HEK293 (cell line): ENCODE measurements around the gene UMOD.

ENCODE experiments used
- CTCF ChIA-PET: fragments of 350-600 bp; formaldehyde crosslinking; extraction: SDS; loops from one replicate; lab custom pipeline; 2021; ENCODE audit warnings: antibody characterized with exemption; lab: Yijun Ruan, JAX
- POLR2A ChIA-PET: fragments of 300-600 bp; formaldehyde crosslinking; extraction: SDS; loops from one replicate; lab custom pipeline; 2020; ENCODE audit warnings: antibody characterized with exemption, inconsistent platforms; lab: Yijun Ruan, JAX
- H3K27ac ChIP-seq: fragments of 200-500 bp; sonication (Bioruptor generic); 2 replicates; pipeline ENCODE4 v1.5.1; 2014; ENCODE audit warnings: low read depth, low read length, control low read depth, inconsistent platforms; ENCODE audit errors: extremely low read depth
- H3K36me3 ChIP-seq, 2 experiments: fragments of 200-500 bp in 1 of 2; sonication (Bioruptor generic) in 1 of 2; 1 replicate in 1 of 2; 2 replicates in 1 of 2; pipeline ENCODE4 v1.5.1; 2014 to 2017; ENCODE audit warnings: inconsistent platforms in 2 of 2, low read length in 2 of 2; ENCODE audit not compliant: control insufficient read depth in 2 of 2, insufficient read depth in 1 of 2
- H3K4me1 ChIP-seq: fragments of 200-500 bp; sonication (Bioruptor generic); 2 replicates; pipeline ENCODE4 v1.5.1; 2014; ENCODE audit warnings: mild to moderate bottlenecking, low read length, inconsistent platforms; ENCODE audit not compliant: control insufficient read depth, insufficient read depth
- H3K4me3 ChIP-seq: 2 replicates; pipeline ENCODE4 v1.5.1; 2011; ENCODE audit warnings: low read depth, mild to moderate bottlenecking, control low read depth, low read length, moderate library complexity
- H3K9me3 ChIP-seq: fragments of 200-500 bp; sonication (Bioruptor generic); 2 replicates; pipeline ENCODE4 v1.5.1; 2014; ENCODE audit warnings: low read depth, low read length, inconsistent platforms; ENCODE audit not compliant: control insufficient read depth, insufficient read depth
- FEZF1 ChIP-seq: fragments of 450-650 bp; formaldehyde crosslinking; IDR thresholded peaks from 2 replicates; pipeline ENCODE4 v1.5.1; 2016; ENCODE audit warnings: missing biosample characterization, missing genetic modification characterization
- PRDM1 ChIP-seq: fragments of 450-650 bp; formaldehyde crosslinking; IDR thresholded peaks from 2 replicates; pipeline ENCODE4; 2016; ENCODE audit warnings: missing biosample characterization, missing genetic modification characterization
- PRDM6 ChIP-seq: fragments of 450-650 bp; formaldehyde crosslinking; IDR thresholded peaks from 2 replicates; pipeline ENCODE4 v1.5.1; 2017; ENCODE audit warnings: missing biosample characterization, missing genetic modification characterization
- SP7 ChIP-seq: fragments of 450-650 bp; formaldehyde crosslinking; IDR thresholded peaks from 2 replicates; pipeline ENCODE4 v1.5.1; 2016; ENCODE audit warnings: missing biosample characterization, missing genetic modification characterization
- ZFP41 ChIP-seq: fragments of 450-650 bp; formaldehyde crosslinking; IDR thresholded peaks from 2 replicates; pipeline ENCODE4 v1.5.1; 2016; ENCODE audit warnings: missing biosample characterization, missing genetic modification characterization, borderline replicate concordance
- ZFP69B ChIP-seq: fragments of 450-650 bp; formaldehyde crosslinking; IDR thresholded peaks from 2 replicates; pipeline ENCODE4 v1.5.1; 2016; ENCODE audit warnings: missing biosample characterization, missing genetic modification characterization
- ZNF311 ChIP-seq: fragments of 450-650 bp; formaldehyde crosslinking; IDR thresholded peaks from 2 replicates; pipeline ENCODE4 v1.5.1; 2017; ENCODE audit warnings: missing biosample characterization, missing genetic modification characterization, borderline replicate concordance
- ZNF416 ChIP-seq: fragments of 450-650 bp; formaldehyde crosslinking; IDR thresholded peaks from 2 replicates; pipeline ENCODE4 v1.5.1; 2016; ENCODE audit warnings: missing biosample characterization, missing genetic modification characterization
- ZNF585B ChIP-seq: fragments of 450-650 bp; formaldehyde crosslinking; IDR thresholded peaks from 2 replicates; pipeline ENCODE4 v1.5.1; 2016; ENCODE audit warnings: missing biosample characterization, missing genetic modification characterization
- ZNF623 ChIP-seq: fragments of 450-650 bp; formaldehyde crosslinking; IDR thresholded peaks from 2 replicates; pipeline ENCODE4 v1.5.1; 2016; ENCODE audit warnings: missing biosample characterization, missing genetic modification characterization
- ZNF660 ChIP-seq: fragments of 450-650 bp; IDR thresholded peaks from 2 replicates; pipeline ENCODE4 v1.5.1; 2018; ENCODE audit warnings: missing biosample characterization, mild to moderate bottlenecking, missing genetic modification characterization
- TF ChIP-seq, protein P1 (sequence below): fragments of 450-650 bp; formaldehyde crosslinking; conservative IDR thresholded peaks from 2 replicates; pipeline ENCODE4 v1.5.1; 2016; ENCODE audit warnings: low read depth, missing biosample characterization, missing genetic modification characterization

Gene UMOD

DNA sequence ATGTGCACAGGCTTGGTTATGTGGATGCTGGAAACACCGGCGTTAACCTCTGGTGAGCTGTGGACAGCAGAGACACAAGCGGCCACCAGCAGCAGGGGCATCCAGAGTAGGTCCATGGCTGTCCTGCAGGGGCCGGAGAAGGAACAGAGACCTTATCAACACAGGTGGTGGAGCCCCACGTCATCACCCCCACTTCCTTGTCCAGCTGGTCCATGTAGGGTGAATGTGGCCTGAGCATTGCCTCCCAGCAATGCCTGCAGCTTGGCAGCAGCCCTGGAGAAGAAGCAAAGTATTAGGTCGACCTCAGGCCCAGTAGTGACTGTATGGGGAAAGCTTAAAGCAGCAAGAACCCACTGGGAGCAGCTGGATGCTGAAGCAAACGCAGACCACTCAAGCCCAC, 46.7 kb upstream of the UMOD start (continued):
- no peak for TF ChIP-seq PRDM6
- TF ChIP-seq, all 188 proteins: peak for 0

GRCh38 chr16:20398603-20399002, 46.1 kb upstream of the UMOD start:
- ChIA-PET CTCF (interaction anchor here (0.6 kb wide), 1 partner anchor 418 kb away, joined by 3 read pairs; no protein-coding TSS in a partner anchor), POLR2A (interaction anchor here (0.6 kb wide), 1 partner anchor 735 kb away, joined by 7 read pairs; no protein-coding TSS in a partner anchor)
- no peaks in the 10 kb centered on the region for H3K4me1 ChIP-seq
- no peak overlapping the region for H3K27ac ChIP-seq
- H3K36me3 ChIP-seq: no peaks in the 10 kb centered on the region
- no peak for TF ChIP-seq ZFP69B (tag by site-specific recombination)
- no peak for TF ChIP-seq SP7 (tag by site-specific recombination)
- TF ChIP-seq ZFP41 (tag by site-specific recombination): no peak
- no peak for TF ChIP-seq ZNF623
- TF ChIP-seq, protein P1, sequence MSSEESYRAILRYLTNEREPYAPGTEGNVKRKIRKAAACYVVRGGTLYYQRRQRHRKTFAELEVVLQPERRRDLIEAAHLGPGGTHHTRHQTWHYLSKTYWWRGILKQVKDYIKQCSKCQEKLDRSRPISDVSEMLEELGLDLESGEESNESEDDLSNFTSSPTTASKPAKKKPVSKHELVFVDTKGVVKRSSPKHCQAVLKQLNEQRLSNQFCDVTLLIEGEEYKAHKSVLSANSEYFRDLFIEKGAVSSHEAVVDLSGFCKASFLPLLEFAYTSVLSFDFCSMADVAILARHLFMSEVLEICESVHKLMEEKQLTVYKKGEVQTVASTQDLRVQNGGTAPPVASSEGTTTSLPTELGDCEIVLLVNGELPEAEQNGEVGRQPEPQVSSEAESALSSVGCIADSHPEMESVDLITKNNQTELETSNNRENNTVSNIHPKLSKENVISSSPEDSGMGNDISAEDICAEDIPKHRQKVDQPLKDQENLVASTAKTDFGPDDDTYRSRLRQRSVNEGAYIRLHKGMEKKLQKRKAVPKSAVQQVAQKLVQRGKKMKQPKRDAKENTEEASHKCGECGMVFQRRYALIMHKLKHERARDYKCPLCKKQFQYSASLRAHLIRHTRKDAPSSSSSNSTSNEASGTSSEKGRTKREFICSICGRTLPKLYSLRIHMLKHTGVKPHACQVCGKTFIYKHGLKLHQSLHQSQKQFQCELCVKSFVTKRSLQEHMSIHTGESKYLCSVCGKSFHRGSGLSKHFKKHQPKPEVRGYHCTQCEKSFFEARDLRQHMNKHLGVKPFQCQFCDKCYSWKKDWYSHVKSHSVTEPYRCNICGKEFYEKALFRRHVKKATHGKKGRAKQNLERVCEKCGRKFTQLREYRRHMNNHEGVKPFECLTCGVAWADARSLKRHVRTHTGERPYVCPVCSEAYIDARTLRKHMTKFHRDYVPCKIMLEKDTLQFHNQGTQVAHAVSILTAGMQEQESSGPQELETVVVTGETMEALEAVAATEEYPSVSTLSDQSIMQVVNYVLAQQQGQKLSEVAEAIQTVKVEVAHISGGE (tag by site-specific recombination): no peak
- H3K4me3 ChIP-seq: no peak overlapping the region
- H3K9me3 ChIP-seq: no peaks in the 10 kb centered on the region

GRCh38 chr16:20397468-20398074, 45.1 kb upstream of the UMOD start:
- POLR2A ChIA-PET: no interaction called here

More at GRCh38 chr16:20397468-20398074, 45.1 kb upstream of the UMOD start:
- Histone ChIP-seq H3K27ac (no peak overlapping the region), H3K9me3 (no peaks in the 10 kb centered on the region), H3K4me3 (no peak overlapping the region), H3K4me1 (no peaks in the 10 kb centered on the region), H3K36me3 (no peaks in the 10 kb centered on the region)
- CTCF ChIA-PET: no interaction called here
- TF ChIP-seq ZFP41 (tag by site-specific recombination): no peak
- TF ChIP-seq ZNF416: no peak
- TF ChIP-seq ZNF660 (tag by site-specific recombination): no peak
- TF ChIP-seq FEZF1: no peak
- TF ChIP-seq, protein P1 (tag by site-specific recombination): no peak
- no peak for TF ChIP-seq ZNF585B
- TF ChIP-seq ZNF311 (tag by site-specific recombination): no peak
- no peak for TF ChIP-seq PRDM1 (tag by site-specific recombination)
